OCI-LY7 (cell line): ENCODE measurements around the gene ABCA12. TPM values are rescaled to one million over a fixed set of nuclear protein-coding genes. Genes with fewer than 3 reads are reported as not detected.

Experiments used
- BruUV-seq: library from RNA; stranded (reverse); fragments of 400-500 nt; replicated peaks from 2 replicates; lab custom pipeline; 2021; lab: Mats Ljungman, UMichigan
- CTCF ChIA-PET: fragments of 300-600 bp; sonication (Branson Sonifier 250); formaldehyde crosslinking; loops from one replicate; lab custom pipeline; 2022; ENCODE audit warnings: antibody characterized with exemption; ENCODE audit not compliant: unreplicated experiment; lab: Charles Lee
- POLR2A ChIA-PET: fragments of 300-600 bp; sonication (Branson Sonifier 250); formaldehyde crosslinking; loops from one replicate; lab custom pipeline; 2022; ENCODE audit warnings: antibody characterized with exemption; lab: Charles Lee
- DNase-seq: peaks from one replicate; pipeline ENCODE4 v3.0.0-alpha.2; 2015; ENCODE audit warnings: low spot score
- H2AFZ ChIP-seq: fragments of 200-600 bp; sonication (generic), shearing (Covaris generic); 2 replicates; pipeline ENCODE4 v1.6.1; 2014; ENCODE audit warnings: mild to moderate bottlenecking, antibody characterized with exemption, low read length, moderate library complexity
- H3K27ac ChIP-seq: fragments of 200-600 bp; sonication (generic); 2 replicates; pipeline ENCODE4 v1.5.1; 2014; ENCODE audit warnings: mixed run types, low read depth, mild to moderate bottlenecking, moderate library complexity, low read length, inconsistent platforms; ENCODE audit not compliant: poor library complexity, severe bottlenecking
- H3K36me3 ChIP-seq: fragments of 200-600 bp; sonication (generic); 2 replicates; pipeline ENCODE4 v1.6.1; 2014; ENCODE audit warnings: mild to moderate bottlenecking, antibody characterized with exemption, low read length, moderate library complexity, mixed read lengths; ENCODE audit not compliant: insufficient read depth
- H3K4me1 ChIP-seq: fragments of 200-600 bp; sonication (generic); 2 replicates; pipeline ENCODE4 v1.5.1; 2014; ENCODE audit warnings: mild to moderate bottlenecking, low read length; ENCODE audit not compliant: insufficient read depth, poor library complexity, severe bottlenecking
- H3K4me2 ChIP-seq: fragments of 200-600 bp; sonication (generic); 2 replicates; pipeline ENCODE4 v1.6.1; 2014; ENCODE audit warnings: mild to moderate bottlenecking, low read length
- H3K4me3 ChIP-seq: fragments of 200-600 bp; sonication (generic); 2 replicates; pipeline ENCODE4 v1.5.1; 2014; ENCODE audit warnings: mild to moderate bottlenecking, low read depth, low read length; ENCODE audit not compliant: poor library complexity, severe bottlenecking
- H3K79me2 ChIP-seq: fragments of 200-600 bp; sonication (generic); 2 replicates; pipeline ENCODE4 v1.6.1; 2016; ENCODE audit warnings: low read depth, mild to moderate bottlenecking, low read length, moderate library complexity, mixed read lengths; ENCODE audit not compliant: insufficient read depth
- H3K9me2 ChIP-seq: fragments of 200-600 bp; sonication (generic); 2 replicates; pipeline ENCODE4 v1.6.1; 2016; ENCODE audit warnings: mild to moderate bottlenecking, low read length, mixed read lengths; ENCODE audit not compliant: insufficient read depth
- H3K9me3 ChIP-seq: fragments of 200-600 bp; sonication (generic); 2 replicates; pipeline ENCODE4 v1.6.1; 2014; ENCODE audit warnings: mild to moderate bottlenecking, mixed run types, low read length, mixed read lengths
- H4K20me1 ChIP-seq: fragments of 200-600 bp; sonication (generic); 2 replicates; pipeline ENCODE4 v1.6.1; 2014; ENCODE audit warnings: mild to moderate bottlenecking, antibody characterized with exemption, low read length, moderate library complexity, mixed read lengths; ENCODE audit not compliant: insufficient read depth
- CTCF ChIP-seq: fragments of 200-600 bp; sonication (generic); conservative IDR thresholded peaks from 2 replicates; pipeline ENCODE4 v1.5.1; 2014; ENCODE audit warnings: mild to moderate bottlenecking, antibody characterized with exemption, low read length, moderate library complexity, mixed read lengths
- EZH2phosphoT487 ChIP-seq: fragments of 200-600 bp; sonication (generic); IDR thresholded peaks from 2 replicates; pipeline ENCODE4 v1.6.1; 2018; ENCODE audit warnings: low read depth, borderline replicate concordance, mild to moderate bottlenecking, mixed run types, antibody characterized with exemption, low read length, moderate library complexity, mixed read lengths
- intact Hi-C: fragments of 100-400 bp; cut with micrococcal nuclease; formaldehyde crosslinking; loops from one replicate; pipeline ENCODE4 v1.10.0; 2022; ENCODE audit not compliant: unreplicated experiment
- total RNA-seq, 2 experiments: library from RNA; depleted of rRNA in 1 of 2; stranded (reverse); fragments of >200 nt in 1 of 2; shearing (Covaris generic) in 1 of 2; gene quantifications; 2 replicates each; pipeline ENCODE4 v1.2.3, GENCODE V29; 2014 to 2022

ABCA12 gene
- total RNA-seq, 2 experiments from 2014 or later = not detected

DNA sequence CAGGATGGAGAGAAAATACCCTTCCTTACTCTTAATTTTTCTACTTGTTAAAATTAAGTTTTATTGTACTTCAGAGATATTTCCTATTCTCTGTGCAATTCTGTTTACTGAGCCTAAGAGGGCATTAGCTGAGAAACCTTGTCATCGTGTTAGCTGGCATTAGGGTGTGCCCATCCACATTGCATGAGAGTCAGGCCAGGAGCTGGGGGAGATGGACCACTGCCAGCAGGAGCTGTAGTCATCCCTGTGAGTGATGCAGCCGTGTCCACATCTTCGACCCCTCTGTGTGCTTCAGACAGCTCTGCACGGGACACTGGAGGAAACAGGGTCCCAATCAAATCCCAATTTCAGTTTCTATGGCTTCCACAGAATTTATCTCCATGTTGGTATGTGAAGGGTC is 34.2 kb downstream of the ABCA12 start:
- Histone ChIP-seq H3K4me3 (no peak overlapping the region), H3K4me1 (no peaks in the 10 kb centered on the region), H3K4me2 (no peak overlapping the region), H3K9me2 (no peaks in the 10 kb centered on the region), H3K36me3 (no peaks in the 10 kb centered on the region), H3K27ac (no peak overlapping the region), H4K20me1 (no peaks in the 10 kb centered on the region), H2AFZ (no peak overlapping the region), H3K9me3 (no peaks in the 10 kb centered on the region), H3K79me2 (no peaks in the 10 kb centered on the region)
- CTCF ChIA-PET = no interaction called here
- no peak for DNase-seq
- BruUV-seq = no TSS peak
- TF ChIP-seq CTCF = no peak
- TF ChIP-seq EZH2phosphoT487 = no peak
- intact Hi-C loops = no loop called here
- POLR2A ChIA-PET = interaction anchor here (0.5 kb wide), 1 partner anchor 1301 kb away, joined by 4 read pairs; no protein-coding TSS in a partner anchor

DNA sequence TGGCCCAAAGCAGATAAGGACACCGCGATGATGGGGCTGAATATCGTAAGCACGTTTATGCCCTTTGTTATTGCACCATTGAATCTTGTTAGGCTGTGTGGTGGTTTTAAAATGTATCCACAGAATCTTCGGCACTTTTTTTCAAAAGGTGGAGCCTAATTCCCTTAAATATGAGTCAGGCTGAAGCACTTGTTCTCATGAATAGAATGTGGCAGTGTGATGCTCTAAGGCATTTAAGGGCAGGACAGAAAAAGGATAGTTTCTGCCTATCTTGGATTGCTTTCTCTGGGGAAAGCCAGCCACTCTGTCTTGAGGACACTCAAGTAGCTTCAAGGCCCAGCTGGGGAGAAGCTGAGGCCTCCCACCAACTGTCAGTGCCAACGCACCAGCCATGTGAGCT is 39.6 kb downstream of the ABCA12 start:
- CTCF ChIA-PET = no interaction called here
- Histone ChIP-seq H3K4me1 (no peaks in the 10 kb centered on the region), H3K36me3 (no peaks in the 10 kb centered on the region), H3K9me2 (no peaks in the 10 kb centered on the region), H4K20me1 (no peaks in the 10 kb centered on the region), H2AFZ (no peak overlapping the region), H3K27ac (no peak overlapping the region), H3K79me2 (no peaks in the 10 kb centered on the region), H3K4me3 (no peak overlapping the region), H3K4me2 (no peak overlapping the region), H3K9me3 (no peaks in the 10 kb centered on the region)
- BruUV-seq = no TSS peak
- DNase-seq = no peak
- no peak for TF ChIP-seq CTCF
- TF ChIP-seq EZH2phosphoT487 = no peak
- POLR2A ChIA-PET = interaction anchor here (0.6 kb wide), 1 partner anchor 169 kb away, joined by 6 read pairs; no protein-coding TSS in a partner anchor
- intact Hi-C loops = no loop called here

- no peak overlapping the region for H3K4me2 ChIP-seq
- no peak overlapping the region for H3K4me3 ChIP-seq
- H4K20me1 ChIP-seq = no peaks in the 10 kb centered on the region
- POLR2A ChIA-PET = no interaction called here
- CTCF ChIA-PET = no interaction called here
- H3K27ac ChIP-seq = no peak overlapping the region
- TF ChIP-seq EZH2phosphoT487 (no peak), CTCF (no peak)
- H2AFZ ChIP-seq = no peak overlapping the region
- no peaks in the 10 kb centered on the region for H3K9me2 ChIP-seq
- intact Hi-C loops = no loop called here
- H3K9me3 ChIP-seq = no peaks in the 10 kb centered on the region
- no peak for DNase-seq
- BruUV-seq = no TSS peak
- no peaks in the 10 kb centered on the region for H3K4me1 ChIP-seq
- H3K36me3 ChIP-seq = no peaks in the 10 kb centered on the region
- no peaks in the 10 kb centered on the region for H3K79me2 ChIP-seq
Observed at GRCh38 chr2:215084080-215084479, 54.3 kb downstream of the ABCA12 start.
